Neuronal stem cell (in vitro differentiated cells): ENCODE measurements around the gene DLD.

Source experiments
- DNase-seq: peaks from one replicate; pipeline ENCODE4 v3.0.0-alpha.2; 2013; ENCODE audit warnings: low spot score
- H2AFZ ChIP-seq: one replicate; pipeline ENCODE4 v1.6.1; 2013; ENCODE audit warnings: mild to moderate bottlenecking, low read length, inconsistent platforms
- H2AK5ac ChIP-seq: 2 replicates; pipeline ENCODE4 v1.6.1; 2013; ENCODE audit warnings: low read depth, mild to moderate bottlenecking, inconsistent platforms, low read length, moderate library complexity, mixed read lengths
- H2BK120ac ChIP-seq: 2 replicates; pipeline ENCODE4 v1.6.1; 2013; ENCODE audit warnings: low read depth, mild to moderate bottlenecking, inconsistent platforms, low read length, moderate library complexity, mixed read lengths
- H2BK12ac ChIP-seq: one replicate; pipeline ENCODE4 v1.6.1; 2013; ENCODE audit warnings: low read length, inconsistent platforms
- H2BK15ac ChIP-seq: 2 replicates; pipeline ENCODE4 v1.6.1; 2013; ENCODE audit warnings: mild to moderate bottlenecking, low read length, inconsistent platforms, mixed read lengths
- H2BK5ac ChIP-seq: one replicate; pipeline ENCODE4 v1.6.1; 2013; ENCODE audit warnings: inconsistent platforms, mild to moderate bottlenecking, low read length, moderate library complexity
- H3K14ac ChIP-seq: one replicate; pipeline ENCODE4 v1.6.1; 2013; ENCODE audit warnings: low read length, inconsistent platforms
- H3K18ac ChIP-seq: 2 replicates; pipeline ENCODE4 v1.6.1; 2013; ENCODE audit warnings: low read length, inconsistent platforms
- H3K23ac ChIP-seq: 2 replicates; pipeline ENCODE4 v1.6.1; 2013; ENCODE audit warnings: low read depth, mild to moderate bottlenecking, mixed read lengths, low read length, inconsistent platforms; ENCODE audit not compliant: poor library complexity
- H3K27ac ChIP-seq: replicated peaks from 3 replicates; pipeline ENCODE4 v1.5.1; 2013; ENCODE audit warnings: low read length, inconsistent platforms
- H3K27me3 ChIP-seq, 3 experiments: 2 replicates each; pipeline ENCODE4 v1.6.1; 2013; ENCODE audit warnings: low read length in 3 of 3, mild to moderate bottlenecking in 2 of 3, inconsistent platforms in 1 of 3, low read depth in 1 of 3, mixed read lengths in 1 of 3, moderate library complexity in 1 of 3; ENCODE audit not compliant: control insufficient read depth in 3 of 3, insufficient read depth in 3 of 3
- H3K36me3 ChIP-seq, 2 donors: replicated peaks in 1 of 2; 2 replicates each; pipeline ENCODE4 v1.6.1; 2013; ENCODE audit warnings: low read length in 2 of 2; ENCODE audit not compliant: control insufficient read depth in 2 of 2, insufficient read depth in 2 of 2
- H3K4ac ChIP-seq: 2 replicates; pipeline ENCODE4 v1.6.1; 2013; ENCODE audit warnings: inconsistent platforms, mild to moderate bottlenecking, low read length, moderate library complexity
- H3K4me1 ChIP-seq, 2 donors: 1 replicate in 1 of 2; 2 replicates in 1 of 2; pipeline ENCODE4 v1.6.1; 2013; ENCODE audit warnings: low read length in 2 of 2, low read depth in 1 of 2; ENCODE audit not compliant: control insufficient read depth in 2 of 2, insufficient read depth in 1 of 2
- H3K4me2 ChIP-seq: one replicate; pipeline ENCODE4 v1.6.1; 2013; ENCODE audit warnings: mild to moderate bottlenecking, low read length, inconsistent platforms; ENCODE audit not compliant: insufficient read depth, poor library complexity, severe bottlenecking
- H3K4me3 ChIP-seq, 2 donors: 2 replicates each; pipeline ENCODE4 v1.5.1; 2013; ENCODE audit warnings: low read length in 2 of 2, mild to moderate bottlenecking in 2 of 2, inconsistent platforms in 1 of 2, moderate library complexity in 1 of 2
- H3K79me1 ChIP-seq: one replicate; pipeline ENCODE4 v1.6.1; 2013; ENCODE audit warnings: low read depth, mild to moderate bottlenecking, inconsistent platforms, low read length, moderate library complexity
- H3K9ac ChIP-seq: one replicate; pipeline ENCODE4 v1.6.1; 2013; ENCODE audit warnings: mild to moderate bottlenecking, low read depth, low read length, inconsistent platforms; ENCODE audit not compliant: poor library complexity
- H3K9me3 ChIP-seq, 2 donors: replicated peaks in 1 of 2; 2 replicates each; pipeline versions ENCODE3 to v1.6.1; 2013; ENCODE audit warnings: low read length in 2 of 2, mild to moderate bottlenecking in 2 of 2, inconsistent platforms in 1 of 2, low read depth in 1 of 2, mixed read lengths in 1 of 2, moderate library complexity in 1 of 2; ENCODE audit not compliant: control insufficient read depth in 2 of 2, insufficient read depth in 1 of 2
- H4K8ac ChIP-seq: one replicate; pipeline ENCODE4 v1.6.1; 2013; ENCODE audit warnings: low read depth, mild to moderate bottlenecking, inconsistent platforms, low read length, moderate library complexity
- H4K91ac ChIP-seq: one replicate; pipeline ENCODE4 v1.6.1; 2013; ENCODE audit warnings: low read length, low read depth, mild to moderate bottlenecking, inconsistent platforms; ENCODE audit not compliant: poor library complexity
- WGBS, 2 donors: extraction: QIAGEN DNeasy Blood & Tissue Kit; methylation state at CpG; one replicate each; pipeline ENCODE4 v1.1.7; 2013; ENCODE audit warnings: missing lambda C conversion rate in 2 of 2, mixed read lengths in 1 of 2; ENCODE audit not compliant: insufficient read length in 2 of 2, insufficient replicate concordance in 1 of 2; ENCODE audit errors: extremely low coverage in 2 of 2; 5-methylcytosine and 5-hydroxymethylcytosine counted together

Gene DLD

DNA sequence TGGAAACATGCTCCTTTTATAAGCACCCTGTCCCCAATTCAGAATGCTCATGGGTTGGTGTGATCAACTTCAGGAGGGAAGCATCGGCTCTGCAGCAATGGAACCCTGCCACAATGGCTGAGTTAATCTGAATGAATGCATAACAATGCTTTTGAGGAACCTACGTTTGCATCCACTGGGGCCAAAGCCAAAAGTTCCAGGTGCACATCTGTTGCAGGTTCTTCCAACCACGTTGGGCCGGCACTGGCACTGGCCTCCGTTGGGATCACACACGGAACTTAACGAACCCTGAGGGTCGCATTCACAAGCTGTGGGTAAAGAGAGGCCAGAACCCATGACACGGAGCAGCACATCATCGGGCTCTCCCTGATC is 68.5 kb downstream of the DLD start:
- H3K9ac ChIP-seq, result no peak overlapping the region
- H3K14ac ChIP-seq, result no peak overlapping the region
- no peaks in the 10 kb centered on the region for H3K79me1 ChIP-seq
- no peak overlapping the region for H3K4ac ChIP-seq
- no peak overlapping the region for H2BK15ac ChIP-seq
- H3K4me2 ChIP-seq, result no peak overlapping the region
- no peaks in the 10 kb centered on the region for H3K9me3 ChIP-seq
- no peak overlapping the region for H2BK5ac ChIP-seq
- H2BK120ac ChIP-seq, result no peak overlapping the region
- H2AFZ ChIP-seq, result no peak overlapping the region
- H3K4me1 ChIP-seq, result no peaks in the 10 kb centered on the region
- no peak overlapping the region for H3K18ac ChIP-seq
- no peak for DNase-seq
- no peak overlapping the region for H3K23ac ChIP-seq
- H4K91ac ChIP-seq, result no peak overlapping the region
- no peak overlapping the region for H2AK5ac ChIP-seq
- H3K27me3 ChIP-seq, result no peaks in the 10 kb centered on the region
- no peak overlapping the region for H3K4me3 ChIP-seq
- H3K27ac ChIP-seq, result no peak overlapping the region
- no peak overlapping the region for H4K8ac ChIP-seq
- peaks cover 45 to 83% of the 10 kb centered on the region in 2 donors for H3K36me3 ChIP-seq
- no peak overlapping the region for H2BK12ac ChIP-seq
- no CpG with 5 or more reads among the region's 10 CpGs for WGBS, 2 donors

DNA sequence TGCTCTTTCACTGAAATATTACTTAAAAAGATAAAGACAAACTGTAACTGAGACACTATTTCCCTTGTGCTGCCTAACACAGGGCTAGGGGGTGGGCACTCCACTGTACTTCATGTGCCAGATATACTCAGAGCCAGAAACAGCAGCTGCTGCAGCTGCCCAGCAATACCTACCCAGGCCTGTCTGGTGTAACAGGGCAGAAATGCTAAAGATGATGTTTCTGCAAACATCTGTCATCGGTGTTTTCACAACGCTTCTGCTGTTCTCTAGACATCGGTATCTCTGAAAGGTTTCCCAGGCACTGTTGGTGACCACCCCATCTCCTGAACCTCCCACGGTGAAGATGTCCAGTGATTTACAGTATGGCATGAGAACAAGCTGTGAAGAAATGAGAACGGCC is 69.3 kb downstream of the DLD start:
- H2BK5ac ChIP-seq, result no peak overlapping the region
- H3K9ac ChIP-seq, result no peak overlapping the region
- no peaks in the 10 kb centered on the region for H3K4me1 ChIP-seq
- no peak overlapping the region for H3K23ac ChIP-seq
- no peak overlapping the region for H2BK12ac ChIP-seq
- H3K27me3 ChIP-seq, result no peaks in the 10 kb centered on the region
- H2BK15ac ChIP-seq, result no peak overlapping the region
- no peak overlapping the region for H3K14ac ChIP-seq
- peaks cover 49 to 82% of the 10 kb centered on the region in 2 donors for H3K36me3 ChIP-seq
- WGBS, 2 donors, result no CpG with 5 or more reads among the region's 5 CpGs
- no peak overlapping the region for H3K4me2 ChIP-seq
- H3K27ac ChIP-seq, result no peak overlapping the region
- no peak overlapping the region for H4K91ac ChIP-seq
- no peaks in the 10 kb centered on the region for H3K79me1 ChIP-seq
- H3K18ac ChIP-seq, result no peak overlapping the region
- H3K4me3 ChIP-seq, result no peak overlapping the region
- no peak for DNase-seq
- H3K9me3 ChIP-seq, result no peaks in the 10 kb centered on the region
- no peak overlapping the region for H2AK5ac ChIP-seq
- H2AFZ ChIP-seq, result no peak overlapping the region
- no peak overlapping the region for H2BK120ac ChIP-seq
- H3K4ac ChIP-seq, result no peak overlapping the region
- no peak overlapping the region for H4K8ac ChIP-seq

DNA sequence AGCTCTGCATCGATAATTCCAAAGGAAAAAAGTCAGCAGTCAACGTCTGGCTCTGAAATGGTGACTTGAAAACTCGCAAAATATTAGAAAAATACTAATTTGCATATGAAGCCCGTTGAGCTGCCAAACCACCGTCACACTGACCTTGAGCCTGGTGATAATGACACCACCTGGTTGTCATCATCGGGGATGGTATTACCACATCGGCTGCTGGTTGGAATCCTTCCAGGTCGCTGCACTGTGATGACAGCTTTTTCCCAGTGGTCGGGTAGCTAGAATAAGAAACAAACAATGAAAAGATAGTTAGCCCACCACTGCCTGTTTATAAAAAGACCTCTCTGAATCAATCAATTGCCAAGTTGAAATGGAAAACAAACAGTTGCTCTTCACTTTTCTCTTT is 70.4 kb downstream of the DLD start:
- Histone ChIP-seq H3K4me2 (no peak overlapping the region), H3K27ac (no peak overlapping the region), H2BK12ac (no peak overlapping the region), H3K36me3 (peaks cover 43 to 80% of the 10 kb centered on the region in 2 donors), H3K79me1 (no peaks in the 10 kb centered on the region), H2AFZ (no peak overlapping the region), H3K9ac (no peak overlapping the region), H4K8ac (no peak overlapping the region), H3K14ac (no peak overlapping the region), H3K18ac (no peak overlapping the region), H3K23ac (no peak overlapping the region), H3K27me3 (no peaks in the 10 kb centered on the region), H2BK120ac (no peak overlapping the region), H2BK5ac (no peak overlapping the region), H3K4ac (no peak overlapping the region), H3K4me3 (no peak overlapping the region), H2AK5ac (no peak overlapping the region), H2BK15ac (no peak overlapping the region), H4K91ac (no peak overlapping the region), H3K4me1 (no peaks in the 10 kb centered on the region), H3K9me3 (no peaks in the 10 kb centered on the region)
- WGBS, 2 donors, result no CpG with 5 or more reads among the region's 9 CpGs
- no peak for DNase-seq

DNA sequence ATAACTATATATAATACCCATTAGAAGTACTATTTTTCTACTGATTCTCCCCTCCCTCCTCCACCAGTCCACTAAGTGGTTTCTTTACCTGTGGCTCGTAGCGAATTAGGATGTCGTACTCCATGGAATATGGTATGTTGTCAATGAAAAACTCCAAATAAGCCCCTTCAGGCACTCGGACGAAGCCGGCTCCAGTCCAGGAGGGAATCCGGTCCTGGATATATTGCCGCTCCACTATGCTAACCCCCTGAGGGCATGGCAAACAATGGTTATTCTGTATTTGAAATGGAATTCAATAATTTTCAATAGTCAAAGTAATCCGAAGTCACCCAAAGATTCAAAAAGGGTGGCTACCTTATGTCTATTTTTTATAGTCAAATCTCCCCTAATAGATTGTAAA is 71.8 kb downstream of the DLD start:
- Histone ChIP-seq H3K14ac (no peak overlapping the region), H2BK12ac (no peak overlapping the region), H4K91ac (no peak overlapping the region), H3K18ac (no peak overlapping the region), H3K23ac (no peak overlapping the region), H3K4me1 (peaks cover 7 to 8% of the 10 kb centered on the region in 2 donors), H3K27ac (no peak overlapping the region), H2BK15ac (no peak overlapping the region), H4K8ac (no peak overlapping the region), H2BK120ac (no peak overlapping the region), H3K4me2 (no peak overlapping the region), H3K4ac (no peak overlapping the region), H2BK5ac (no peak overlapping the region), H3K36me3 (peaks cover 42 to 71% of the 10 kb centered on the region in 2 donors), H3K9me3 (no peaks in the 10 kb centered on the region), H3K4me3 (no peak overlapping the region), H3K79me1 (no peaks in the 10 kb centered on the region), H3K27me3 (no peaks in the 10 kb centered on the region), H2AFZ (no peak overlapping the region), H3K9ac (no peak overlapping the region), H2AK5ac (no peak overlapping the region)
- no peak for DNase-seq
- WGBS, 2 donors, result no CpG with 5 or more reads among the region's 9 CpGs
